Psoas muscle (tissue), 8 donors: ENCODE measurements around the gene SIGMAR1. TPM values are rescaled to one million over a fixed set of nuclear protein-coding genes. Genes with fewer than 3 reads are reported as not detected.

Source experiments
- ATAC-seq, 4 donors: fragments of 200-7000 bp; cut with Tn5 transposase; one replicate each; pipeline ENCODE4 v1.9.1; 2020; ENCODE audit warnings: moderate library complexity in 3 of 4, mild to moderate bottlenecking in 2 of 4
- DNase-seq, 2 donors: peaks; one replicate each; pipeline ENCODE4 v3.0.0-alpha.2; 2020
- H3K27ac ChIP-seq: fragments of 200-600 bp; one replicate; pipeline ENCODE4 v1.8.0; 2022
- H3K27me3 ChIP-seq, 3 donors: fragments of 200-600 bp in 1 of 3; one replicate each; pipeline versions ENCODE4 v1.6.1 to v1.8.0; 2013 to 2022; ENCODE audit warnings: low read length in 2 of 3, mild to moderate bottlenecking in 2 of 3, moderate library complexity in 1 of 3; ENCODE audit not compliant: insufficient read depth in 3 of 3
- H3K36me3 ChIP-seq, 2 donors: fragments of 200-600 bp in 1 of 2; one replicate each; pipeline versions ENCODE4 v1.6.1 to v1.8.0; 2013 to 2022; ENCODE audit warnings: low read depth in 1 of 2, mild to moderate bottlenecking in 1 of 2, moderate library complexity in 1 of 2; ENCODE audit not compliant: insufficient read depth in 1 of 2
- H3K4me1 ChIP-seq: fragments of 200-600 bp; one replicate; pipeline ENCODE4 v1.8.0; 2022
- H3K4me3 ChIP-seq: fragments of 200-600 bp; one replicate; pipeline ENCODE4 v1.8.0; 2022; ENCODE audit warnings: mild to moderate bottlenecking
- H3K9me3 ChIP-seq: fragments of 200-600 bp; one replicate; pipeline ENCODE4 v1.8.0; 2022
- WGBS, 3 donors: extraction: QIAGEN DNeasy Blood & Tissue Kit; methylation state at CpG; one replicate each; pipeline versions ENCODE4 v1.1.6 to v1.1.7; 2013; 5-methylcytosine and 5-hydroxymethylcytosine counted together
- intact Hi-C, 2 donors: fragments of 100-400 bp; cut with DNase I; formaldehyde crosslinking; loops; one replicate each; pipeline versions ENCODE4 v1.11.0 to v1.14.2; 2022
- polyA plus RNA-seq, 3 donors: library from polyadenylated mRNA; stranded (reverse); fragments of 200-250 nt; gene quantifications; one replicate each; pipeline ENCODE4 v1.2.3, GENCODE V29; 2013
- total RNA-seq, 4 donors: library from RNA; stranded (reverse); fragmentation: NEBNext Ultra II Directional in 2 of 4; extraction: Animal tissue kit (Norgen Biotek cat#: 25700) in 2 of 4; gene quantifications; one replicate each; pipeline versions ENCODE4 v1.2.1 to v1.2.4, GENCODE V29; 2021 to 2023
- TF ChIP-seq, protein P1 (sequence below): fragments of 200-600 bp; IDR thresholded peaks from one replicate; pipeline ENCODE4 v1.8.0; 2022; ENCODE audit warnings: antibody characterized with exemption
- donor health status: healthy with polysubstance abuse.
- donor health status: DM: no; HTN: no; CAD: no; lungs with moderate emphysema.
- donor health status: Bipolar disorder and iron deficiency.
- donor health status: healthy.
- donor health status: DM: yes; HTN: yes; CAD: no.
- donor health status: DM: no; HTN: no; CAD: no.
- donor health status: DM: no; HTN: no; CAD: no.
- donor health status: DM: yes; HTN: yes; CAD: no.

The SIGMAR1 gene
- total and polyA plus RNA-seq, 7 donors = 13.0 to 50.1 (median 14.1) TPM

DNA sequence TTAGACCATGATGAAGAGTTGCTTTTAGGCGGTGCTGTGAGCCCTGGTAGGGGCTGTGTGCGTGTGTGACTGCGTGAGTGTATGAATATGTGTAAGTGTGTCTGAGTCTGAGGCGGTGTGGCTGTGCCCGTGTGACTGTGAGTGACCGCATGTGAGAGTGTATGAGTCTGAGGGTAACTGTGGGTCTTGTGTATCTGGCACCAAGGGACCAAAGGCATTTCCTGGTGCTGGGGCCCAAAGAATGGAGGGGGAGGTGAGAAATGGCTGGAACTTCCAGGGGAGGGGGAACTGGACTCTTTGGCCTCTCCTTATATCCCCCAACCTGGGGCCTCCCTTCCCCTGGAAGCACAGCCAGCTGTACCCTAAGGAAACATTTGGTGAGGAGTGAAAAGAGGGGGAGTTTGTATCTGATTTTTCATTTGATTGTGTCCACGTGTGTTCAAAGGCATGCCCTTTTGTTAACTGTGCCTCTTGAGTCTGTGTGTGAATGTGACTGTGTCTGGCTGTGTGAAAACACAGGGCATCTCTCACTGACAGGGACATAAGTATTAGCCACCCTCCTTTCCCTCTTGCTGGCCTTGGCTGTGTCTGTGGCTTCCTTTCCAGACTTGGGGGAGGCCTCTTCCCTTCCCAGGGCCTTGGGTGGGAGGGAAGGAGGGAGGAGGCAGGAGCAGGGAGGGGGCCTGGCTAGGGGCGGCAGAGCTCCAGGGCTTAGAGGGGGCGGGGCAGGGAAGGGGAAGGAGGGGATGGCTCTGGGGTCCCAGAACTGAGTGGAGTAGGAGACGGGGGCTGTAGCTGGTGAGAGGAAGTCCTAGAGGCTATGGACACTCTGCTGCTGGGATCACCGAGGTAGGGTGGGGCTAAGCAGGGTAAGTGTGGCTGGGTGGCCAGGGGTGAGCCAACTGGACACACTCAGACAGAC lies 15.8 kb upstream of the SIGMAR1 start:
- Histone ChIP-seq H3K9me3 (no peaks in the 10 kb centered on the region), H3K27ac (peak overlapping the region; percentile 88), H3K4me1 (peaks cover 40% of the 10 kb centered on the region), H3K4me3 (peak overlapping the region; percentile 68), H3K27me3 (no peaks in the 10 kb centered on the region), H3K36me3 (peaks cover 0 to 29% of the 10 kb centered on the region in 2 donors)
- intact Hi-C loops = no loop called here
- TF ChIP-seq, protein P1, sequence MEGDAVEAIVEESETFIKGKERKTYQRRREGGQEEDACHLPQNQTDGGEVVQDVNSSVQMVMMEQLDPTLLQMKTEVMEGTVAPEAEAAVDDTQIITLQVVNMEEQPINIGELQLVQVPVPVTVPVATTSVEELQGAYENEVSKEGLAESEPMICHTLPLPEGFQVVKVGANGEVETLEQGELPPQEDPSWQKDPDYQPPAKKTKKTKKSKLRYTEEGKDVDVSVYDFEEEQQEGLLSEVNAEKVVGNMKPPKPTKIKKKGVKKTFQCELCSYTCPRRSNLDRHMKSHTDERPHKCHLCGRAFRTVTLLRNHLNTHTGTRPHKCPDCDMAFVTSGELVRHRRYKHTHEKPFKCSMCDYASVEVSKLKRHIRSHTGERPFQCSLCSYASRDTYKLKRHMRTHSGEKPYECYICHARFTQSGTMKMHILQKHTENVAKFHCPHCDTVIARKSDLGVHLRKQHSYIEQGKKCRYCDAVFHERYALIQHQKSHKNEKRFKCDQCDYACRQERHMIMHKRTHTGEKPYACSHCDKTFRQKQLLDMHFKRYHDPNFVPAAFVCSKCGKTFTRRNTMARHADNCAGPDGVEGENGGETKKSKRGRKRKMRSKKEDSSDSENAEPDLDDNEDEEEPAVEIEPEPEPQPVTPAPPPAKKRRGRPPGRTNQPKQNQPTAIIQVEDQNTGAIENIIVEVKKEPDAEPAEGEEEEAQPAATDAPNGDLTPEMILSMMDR = no peak
- ATAC-seq = no peak
- WGBS, 3 donors = 35 to 51% (median 46%) methylated on average over 9 to 11 of the region's 11 CpGs
- DNase-seq = no peak

DNA sequence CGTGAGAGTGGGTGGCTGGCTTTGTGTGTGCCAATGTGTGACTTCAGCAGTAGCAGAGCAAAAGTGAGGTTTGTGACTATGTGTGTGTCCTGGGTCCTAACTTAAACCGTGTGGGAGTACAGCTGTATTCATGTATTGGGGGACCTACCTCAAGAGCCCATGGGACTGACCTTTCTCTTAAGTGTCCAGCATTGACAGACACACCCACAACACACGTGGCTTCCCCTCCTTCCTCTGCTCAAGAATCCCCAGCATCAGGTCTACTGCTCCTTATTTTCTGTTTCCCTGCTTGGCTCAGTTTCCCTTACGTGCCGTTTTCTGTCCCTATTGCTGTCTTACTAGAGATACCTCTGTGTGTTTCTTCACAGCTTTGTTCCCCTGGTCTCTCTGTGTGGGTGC lies 15.0 kb upstream of the SIGMAR1 start:
- 6 to 13% (median 10%) methylated on average over 5 of the region's 5 CpGs for WGBS, 3 donors
- TF ChIP-seq, protein P1 = no peak
- peak overlapping the region; percentile 88 for H3K27ac ChIP-seq
- no peaks in the 10 kb centered on the region for H3K9me3 ChIP-seq
- H3K4me3 ChIP-seq = peak overlapping the region; percentile 68
- no peaks in the 10 kb centered on the region for H3K27me3 ChIP-seq
- DNase-seq = no peak
- peak in 1 of 4 donors; percentile 9 for ATAC-seq
- H3K36me3 ChIP-seq = peaks cover 0 to 34% of the 10 kb centered on the region in 2 donors
- H3K4me1 ChIP-seq = peaks cover 48% of the 10 kb centered on the region
- intact Hi-C loops = no loop called here

DNA sequence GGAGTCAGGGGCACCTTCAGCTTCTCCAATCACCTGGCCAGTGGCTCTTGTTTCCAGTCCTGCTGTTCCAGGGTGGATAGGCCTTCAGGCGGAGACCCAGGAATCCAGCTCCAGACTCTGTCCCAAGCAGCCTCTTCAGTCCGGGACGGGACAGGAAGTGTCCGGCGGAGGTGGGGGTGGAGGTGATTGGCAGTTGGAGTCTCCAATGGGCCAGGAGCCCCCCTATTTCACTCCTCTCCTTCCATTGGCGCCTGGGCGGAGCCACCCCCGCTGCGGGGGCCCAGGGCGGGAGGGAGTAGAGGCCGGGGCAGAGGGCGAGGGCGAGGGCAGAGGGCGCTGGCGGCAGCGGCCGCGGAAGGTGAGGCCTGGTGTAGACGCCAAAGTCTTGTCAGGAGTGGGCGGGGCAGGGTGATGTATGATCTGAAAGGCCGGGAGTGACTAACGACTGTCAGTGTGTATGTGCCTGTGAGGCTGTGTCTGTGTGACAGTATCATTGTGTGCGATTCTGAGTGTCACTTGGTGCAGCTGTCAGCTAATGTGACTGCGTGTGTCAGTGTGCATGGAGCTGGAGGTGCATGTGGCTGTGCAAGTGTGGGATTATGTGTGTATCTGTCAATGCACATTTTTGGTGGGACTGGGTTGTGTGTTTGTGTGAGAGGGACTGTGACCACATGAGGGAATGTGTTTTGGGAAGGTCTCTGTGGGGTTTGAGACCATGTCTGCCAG lies 14.5 kb upstream of the SIGMAR1 start, which contains the start of gene IL11RA:
IL11RA (plus strand) TSS at position 310 of the 726 bp plus-strand sequence. CDS start 3,033 bp downstream, outside the sequence.
- H3K4me1 ChIP-seq = peaks cover 51% of the 10 kb centered on the region
- TF ChIP-seq, protein P1 = no peak
- H3K4me3 ChIP-seq = peak within 1 kb of the TSS; percentile 68
- peak within 1 kb of the TSS; percentile 88 for H3K27ac ChIP-seq
- no peaks in the 10 kb centered on the region for H3K27me3 ChIP-seq
- peak; percentile 93 to 96 for DNase-seq
- H3K36me3 ChIP-seq = peaks cover 0 to 34% of the 10 kb centered on the region in 2 donors
- ATAC-seq = peak; percentile 91
- H3K9me3 ChIP-seq = no peaks in the 10 kb centered on the region
- 1 to 2% (median 2%) methylated on average over 24 of the region's 24 CpGs for WGBS, 3 donors
- intact Hi-C loops = no loop called here

DNA sequence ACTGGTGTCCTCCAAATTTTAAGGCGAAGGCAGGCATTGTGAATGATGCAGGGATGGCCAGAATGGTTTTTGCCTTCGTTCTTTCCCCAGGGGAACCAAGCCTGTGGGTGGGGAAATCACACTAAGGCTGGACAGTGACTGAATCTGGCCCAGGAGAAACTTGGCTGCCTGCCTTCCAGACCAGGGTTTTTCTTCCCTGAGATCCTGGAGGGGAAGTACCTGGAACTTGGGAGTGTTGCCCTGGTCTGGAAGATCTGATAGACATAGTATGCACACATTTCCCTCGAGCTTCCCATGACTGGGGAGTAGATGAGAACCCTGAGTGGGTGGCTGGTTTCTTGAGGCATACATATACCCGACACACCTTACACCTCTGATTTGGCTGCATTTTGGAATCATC lies 13.7 kb upstream of the SIGMAR1 start:
- H3K36me3 ChIP-seq = peaks cover 0 to 34% of the 10 kb centered on the region in 2 donors
- H3K4me1 ChIP-seq = peaks cover 51% of the 10 kb centered on the region
- peak overlapping the region; percentile 68 for H3K4me3 ChIP-seq
- peak overlapping the region; percentile 88 for H3K27ac ChIP-seq
- TF ChIP-seq, protein P1 = no peak
- no peaks in the 10 kb centered on the region for H3K9me3 ChIP-seq
- DNase-seq (peak in 1 of 2 donors; percentile 49), ATAC-seq (no peak)
- H3K27me3 ChIP-seq = no peaks in the 10 kb centered on the region
- intact Hi-C loops = no loop called here
- 24 to 33% (median 26%) methylated on average over 4 of the region's 4 CpGs for WGBS, 3 donors
